Nucleus accumbens (tissue), 56 donors: Measurements from ENCODE around the gene GJB4.
A peak's percentile ranks its signal among the peaks of the same experiment; 100 is the strongest.

Experiments
- DNase-seq, 56 donors: peaks; one replicate each; lab custom pipeline; 2025; lab: John Stamatoyannopoulos, UW

GJB4 gene

DNA sequence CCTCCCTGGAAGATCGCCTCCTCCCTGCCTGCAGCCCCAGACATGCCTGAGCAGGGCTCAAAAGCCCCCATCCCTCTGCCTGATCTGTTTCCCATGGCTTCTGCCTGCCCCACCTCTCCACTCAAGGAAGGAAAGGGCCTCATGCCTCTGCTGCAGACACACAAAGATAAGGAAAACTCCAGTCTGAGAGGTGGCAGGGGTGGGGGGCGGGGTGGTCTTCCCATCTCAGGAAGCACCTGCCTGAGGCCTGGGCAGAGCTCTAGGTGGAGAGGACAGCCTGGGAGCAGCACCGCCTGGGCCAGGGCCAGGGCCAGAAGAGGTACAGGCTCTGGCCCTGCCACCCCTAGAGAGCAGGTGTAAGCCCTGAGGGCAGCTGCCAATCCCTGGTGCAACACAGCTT lies 17.4 kb downstream of the GJB4 start:
- no peak for DNase-seq

DNA sequence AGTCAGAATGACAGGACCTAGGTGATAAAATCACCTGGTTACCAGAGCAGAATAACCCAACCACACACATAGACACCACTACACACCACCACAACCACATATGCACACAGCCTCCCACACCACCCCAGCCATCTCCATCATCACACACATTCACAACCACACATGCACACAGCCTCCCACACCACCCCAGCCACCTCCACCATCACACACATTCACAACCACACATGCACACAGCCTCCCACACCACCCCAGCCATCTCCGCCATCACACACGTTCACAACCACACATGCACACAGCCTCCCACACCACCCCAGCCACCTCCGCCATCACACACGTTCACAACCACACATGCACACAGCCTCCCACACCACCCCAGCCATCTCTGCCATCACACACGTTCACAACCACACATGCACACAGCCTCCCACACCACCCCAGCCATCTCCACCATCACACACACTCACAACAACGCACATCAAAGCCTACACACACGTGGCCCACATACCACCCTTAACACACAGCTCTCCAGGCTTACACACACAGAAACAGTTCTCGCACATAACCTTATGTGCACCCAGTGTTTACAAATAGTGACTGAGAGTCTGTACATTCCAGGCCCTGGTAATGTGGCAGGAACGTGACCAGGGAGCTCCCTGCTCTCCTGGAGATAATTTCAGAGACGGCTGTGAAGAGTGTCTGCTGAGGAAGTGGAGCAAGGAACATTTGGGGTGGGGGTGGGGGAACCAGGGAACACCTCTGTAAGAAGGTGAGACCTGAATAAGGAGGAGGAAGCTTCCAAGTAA lies 18.2 kb downstream of the GJB4 start:
- no peak for DNase-seq

DNA sequence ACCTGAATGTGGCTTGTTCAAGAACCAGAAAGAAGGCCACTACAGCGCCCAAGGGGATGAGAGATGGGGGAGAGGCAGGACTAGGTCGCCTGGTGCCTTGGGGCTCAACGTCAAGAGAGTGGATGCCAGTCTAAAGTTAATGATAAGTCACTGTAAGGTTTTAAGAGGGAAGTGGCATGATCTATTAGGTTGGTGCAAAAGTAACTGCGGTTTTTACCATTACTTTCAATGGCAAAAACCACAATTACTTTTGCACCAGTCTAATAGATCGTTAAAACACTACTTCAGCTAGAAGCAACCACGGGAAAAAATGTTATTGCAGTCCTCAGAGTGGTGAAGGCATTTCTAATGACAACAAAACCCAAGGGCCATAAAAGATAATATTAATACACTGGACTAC lies 18.8 kb downstream of the GJB4 start:
- DNase-seq: no peak

DNA sequence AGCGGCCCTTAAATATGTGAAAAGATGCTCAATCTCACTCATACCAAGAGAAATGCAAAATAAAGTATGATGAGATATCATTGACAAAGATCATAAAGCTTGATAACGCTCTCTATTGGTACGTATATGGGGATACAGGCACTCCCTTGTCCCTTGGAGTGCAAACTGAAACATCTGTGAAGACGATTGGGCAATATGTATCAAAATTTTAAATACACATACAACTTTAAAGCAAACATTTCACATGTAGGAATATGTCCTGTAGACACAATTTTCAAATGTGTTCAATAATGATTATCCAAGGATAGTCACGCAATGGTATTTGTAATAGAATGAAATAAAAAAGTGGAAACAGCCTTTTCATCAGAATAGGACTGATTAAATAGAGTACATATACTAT lies 19.5 kb downstream of the GJB4 start:
- DNase-seq: no peak

DNA sequence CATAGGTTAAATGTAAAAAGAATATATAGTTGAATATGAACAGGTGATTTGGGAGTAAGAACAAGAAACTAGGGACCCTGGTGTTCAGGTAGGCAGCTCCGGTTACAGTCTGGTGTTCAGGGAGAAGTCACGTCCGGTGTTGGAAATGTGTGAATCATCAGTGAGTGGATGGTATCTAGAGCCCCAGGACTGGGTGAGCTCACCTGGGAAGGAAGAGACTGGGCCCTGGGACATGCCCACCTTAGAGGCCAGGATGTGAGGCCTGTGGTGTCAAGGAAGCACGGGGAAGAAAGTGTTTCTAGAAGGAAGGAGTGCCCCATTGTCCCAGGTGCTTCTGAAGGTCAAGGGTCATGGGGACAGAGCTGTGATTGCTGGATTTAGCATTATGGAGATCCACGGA lies 20.0 kb downstream of the GJB4 start:
- DNase-seq: no peak

DNA sequence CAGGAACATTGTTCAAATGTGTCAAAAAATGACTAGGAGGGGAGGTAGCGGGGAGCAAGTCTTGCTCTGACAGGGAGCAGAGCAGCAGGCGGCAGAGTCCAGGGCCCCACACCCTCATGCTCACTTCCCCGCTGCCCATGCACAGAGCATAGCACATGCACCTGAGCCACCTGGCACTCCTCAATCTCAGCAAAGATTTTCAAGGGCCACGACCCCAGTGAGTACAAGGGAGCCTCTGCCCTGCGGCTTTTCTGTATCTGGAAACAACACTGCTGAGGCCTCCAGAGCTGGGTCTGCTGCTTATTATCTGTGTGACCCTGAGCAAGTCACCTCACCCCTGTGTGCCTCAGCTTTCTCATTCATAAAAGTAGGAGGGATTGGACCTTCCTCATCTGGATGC lies 20.4 kb downstream of the GJB4 start:
- no peak for DNase-seq

DNA sequence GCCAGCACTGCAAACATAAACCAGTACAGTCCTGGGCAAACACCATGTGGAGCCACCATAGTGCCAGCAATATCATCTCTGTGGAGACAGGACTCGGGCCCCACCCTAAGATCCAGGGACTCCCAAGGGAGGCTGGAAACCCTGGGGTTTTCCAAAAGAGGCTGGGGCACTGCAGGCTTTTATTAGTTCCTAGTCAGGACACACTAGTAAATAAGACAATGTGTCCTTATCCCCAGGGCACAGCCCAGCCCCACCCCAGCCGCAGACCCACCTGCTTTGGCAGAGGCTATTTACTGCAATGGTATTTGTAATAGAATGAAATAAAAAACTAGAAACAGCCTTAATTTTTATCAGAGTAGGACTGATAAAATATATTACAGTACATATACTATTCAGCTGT lies 21.0 kb downstream of the GJB4 start:
- DNase-seq: no peak

DNA sequence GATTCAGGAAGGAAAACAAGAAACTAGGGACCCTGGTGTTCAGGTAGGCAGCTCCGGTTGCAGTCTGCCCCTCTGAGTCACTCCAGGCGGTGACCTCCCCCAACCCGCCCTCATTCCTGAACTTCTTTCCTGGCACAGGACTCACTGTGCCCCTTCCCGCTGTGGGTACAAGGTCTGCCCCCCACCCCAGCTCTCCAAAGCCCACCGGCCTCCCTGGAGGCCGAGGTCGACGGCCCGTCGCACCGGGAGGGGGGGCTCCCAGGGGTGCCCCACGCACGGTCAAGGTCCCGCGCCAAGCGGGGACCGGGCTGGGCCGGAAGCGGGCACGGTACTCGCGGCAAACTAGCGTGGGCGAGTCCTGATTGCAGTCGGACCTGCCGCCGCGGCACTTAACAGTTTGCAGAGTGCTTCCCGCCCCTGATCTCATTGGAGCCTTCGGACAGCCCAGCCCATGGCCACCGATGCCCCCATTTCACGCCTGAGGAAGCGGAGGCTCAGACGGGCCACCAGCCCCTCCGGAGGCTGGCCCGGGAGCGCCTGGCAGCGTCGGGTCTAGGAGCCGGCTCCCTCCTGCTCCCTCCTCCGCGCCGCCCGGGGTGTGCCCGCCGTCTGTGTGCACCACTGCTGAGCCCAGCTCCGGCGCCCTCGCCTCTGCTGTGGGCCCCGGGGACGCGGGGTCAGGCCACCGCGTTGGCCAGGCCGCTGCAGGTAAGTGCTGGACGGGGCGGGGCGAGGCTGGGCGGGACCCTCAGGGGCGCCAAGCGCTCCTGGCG lies 21.7 kb downstream of the GJB4 start, which contains the start of gene GJB3:
Gene GJB3 (plus strand): TSS at position 144 of the 773 bp plus-strand sequence. CDS start 3,549 bp downstream, outside the sequence.
- DNase-seq: no peak

DNA sequence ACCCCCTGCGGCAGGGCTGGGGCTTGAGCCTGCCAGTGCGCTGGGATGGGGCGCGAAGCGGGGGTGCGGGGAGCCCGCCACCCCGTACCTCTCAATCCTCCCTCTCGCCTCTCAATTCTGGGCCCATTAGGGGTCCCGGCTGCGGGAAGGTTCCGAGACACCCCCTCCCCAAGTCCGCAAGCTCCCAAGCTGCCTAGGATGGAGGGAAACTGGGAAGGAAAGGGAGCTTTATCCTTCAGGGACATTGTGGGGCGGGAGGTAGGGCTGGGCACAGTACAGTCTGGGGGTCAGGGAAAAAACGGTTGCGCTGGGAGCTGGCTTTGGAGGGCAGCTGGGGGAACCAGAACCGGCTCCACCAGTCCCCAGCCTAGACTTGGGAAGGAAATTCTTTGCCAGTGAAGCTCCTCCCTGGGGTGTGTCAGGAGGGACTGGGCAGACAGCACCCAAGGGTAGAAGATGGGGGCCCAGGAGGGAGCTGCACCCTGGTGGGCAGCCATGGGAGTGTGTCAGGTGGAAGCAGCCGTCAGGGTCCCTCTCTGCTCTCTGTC lies 22.4 kb downstream of the GJB4 start:
- DNase-seq: no peak

DNA sequence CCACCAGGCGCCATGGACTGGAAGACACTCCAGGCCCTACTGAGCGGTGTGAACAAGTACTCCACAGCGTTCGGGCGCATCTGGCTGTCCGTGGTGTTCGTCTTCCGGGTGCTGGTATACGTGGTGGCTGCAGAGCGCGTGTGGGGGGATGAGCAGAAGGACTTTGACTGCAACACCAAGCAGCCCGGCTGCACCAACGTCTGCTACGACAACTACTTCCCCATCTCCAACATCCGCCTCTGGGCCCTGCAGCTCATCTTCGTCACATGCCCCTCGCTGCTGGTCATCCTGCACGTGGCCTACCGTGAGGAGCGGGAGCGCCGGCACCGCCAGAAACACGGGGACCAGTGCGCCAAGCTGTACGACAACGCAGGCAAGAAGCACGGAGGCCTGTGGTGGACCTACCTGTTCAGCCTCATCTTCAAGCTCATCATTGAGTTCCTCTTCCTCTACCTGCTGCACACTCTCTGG lies 25.2 kb downstream of the GJB4 start:
- DNase-seq: no peak

DNA sequence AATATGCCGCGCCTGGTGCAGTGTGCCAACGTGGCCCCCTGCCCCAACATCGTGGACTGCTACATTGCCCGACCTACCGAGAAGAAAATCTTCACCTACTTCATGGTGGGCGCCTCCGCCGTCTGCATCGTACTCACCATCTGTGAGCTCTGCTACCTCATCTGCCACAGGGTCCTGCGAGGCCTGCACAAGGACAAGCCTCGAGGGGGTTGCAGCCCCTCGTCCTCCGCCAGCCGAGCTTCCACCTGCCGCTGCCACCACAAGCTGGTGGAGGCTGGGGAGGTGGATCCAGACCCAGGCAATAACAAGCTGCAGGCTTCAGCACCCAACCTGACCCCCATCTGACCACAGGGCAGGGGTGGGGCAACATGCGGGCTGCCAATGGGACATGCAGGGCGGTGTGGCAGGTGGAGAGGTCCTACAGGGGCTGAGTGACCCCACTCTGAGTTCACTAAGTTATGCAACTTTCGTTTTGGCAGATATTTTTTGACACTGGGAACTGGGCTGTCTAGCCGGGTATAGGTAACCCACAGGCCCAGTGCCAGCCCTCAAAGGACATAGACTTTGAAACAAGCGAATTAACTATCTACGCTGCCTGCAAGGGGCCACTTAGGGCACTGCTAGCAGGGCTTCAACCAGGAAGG lies 25.8 kb downstream of the GJB4 start:
- DNase-seq: no peak

DNA sequence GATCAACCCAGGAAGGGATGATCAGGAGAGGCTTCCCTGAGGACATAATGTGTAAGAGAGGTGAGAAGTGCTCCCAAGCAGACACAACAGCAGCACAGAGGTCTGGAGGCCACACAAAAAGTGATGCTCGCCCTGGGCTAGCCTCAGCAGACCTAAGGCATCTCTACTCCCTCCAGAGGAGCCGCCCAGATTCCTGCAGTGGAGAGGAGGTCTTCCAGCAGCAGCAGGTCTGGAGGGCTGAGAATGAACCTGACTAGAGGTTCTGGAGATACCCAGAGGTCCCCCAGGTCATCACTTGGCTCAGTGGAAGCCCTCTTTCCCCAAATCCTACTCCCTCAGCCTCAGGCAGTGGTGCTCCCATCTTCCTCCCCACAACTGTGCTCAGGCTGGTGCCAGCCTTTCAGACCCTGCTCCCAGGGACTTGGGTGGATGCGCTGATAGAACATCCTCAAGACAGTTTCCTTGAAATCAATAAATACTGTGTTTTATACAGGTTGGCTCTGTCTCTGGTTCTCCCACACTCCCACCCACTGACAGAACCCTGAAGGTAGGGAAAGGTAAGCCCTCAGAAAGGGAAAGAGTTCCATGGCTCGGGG lies 26.4 kb downstream of the GJB4 start:
- peak in 1 of 56 donors; percentile 52 for DNase-seq

DNA sequence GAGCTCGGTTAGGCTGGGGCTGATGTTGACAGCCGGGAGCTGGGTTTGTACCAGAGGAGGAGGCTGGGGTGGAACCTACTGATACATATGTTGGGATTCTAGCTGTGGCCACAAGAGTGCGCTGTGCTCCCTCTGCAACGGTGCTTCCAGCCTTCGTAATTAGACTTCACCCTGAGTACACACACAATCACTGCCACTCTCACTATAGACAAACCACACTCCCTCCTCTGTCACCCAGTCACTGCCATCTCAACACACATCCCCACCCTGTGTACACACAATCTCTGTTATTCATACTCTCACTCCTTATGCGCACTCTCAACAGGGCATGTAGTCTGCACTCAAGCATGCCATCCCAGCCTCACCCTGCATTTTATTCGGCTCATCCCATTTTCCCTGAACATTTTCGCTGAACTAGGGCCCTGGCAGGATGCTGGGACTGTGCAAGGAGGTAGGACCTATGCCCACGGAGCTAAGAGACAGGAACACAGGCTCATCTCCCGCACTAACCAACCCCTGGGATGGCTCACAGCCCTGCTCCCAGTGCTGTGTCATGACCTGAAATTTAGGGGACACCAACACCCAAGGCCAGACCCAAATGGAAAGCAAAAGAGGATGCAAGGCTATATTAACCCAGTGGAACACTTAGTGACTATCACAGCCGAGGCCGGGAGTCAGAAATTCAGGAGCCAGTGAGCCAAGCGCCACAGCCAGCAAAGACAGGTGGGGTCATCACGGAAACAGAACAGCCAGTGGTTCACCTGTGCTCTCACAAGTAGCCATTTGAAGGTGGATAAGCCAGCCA lies 27.2 kb downstream of the GJB4 start:
- peak in 53 of 56 donors; percentile 3 to 89 (median 60) for DNase-seq

DNA sequence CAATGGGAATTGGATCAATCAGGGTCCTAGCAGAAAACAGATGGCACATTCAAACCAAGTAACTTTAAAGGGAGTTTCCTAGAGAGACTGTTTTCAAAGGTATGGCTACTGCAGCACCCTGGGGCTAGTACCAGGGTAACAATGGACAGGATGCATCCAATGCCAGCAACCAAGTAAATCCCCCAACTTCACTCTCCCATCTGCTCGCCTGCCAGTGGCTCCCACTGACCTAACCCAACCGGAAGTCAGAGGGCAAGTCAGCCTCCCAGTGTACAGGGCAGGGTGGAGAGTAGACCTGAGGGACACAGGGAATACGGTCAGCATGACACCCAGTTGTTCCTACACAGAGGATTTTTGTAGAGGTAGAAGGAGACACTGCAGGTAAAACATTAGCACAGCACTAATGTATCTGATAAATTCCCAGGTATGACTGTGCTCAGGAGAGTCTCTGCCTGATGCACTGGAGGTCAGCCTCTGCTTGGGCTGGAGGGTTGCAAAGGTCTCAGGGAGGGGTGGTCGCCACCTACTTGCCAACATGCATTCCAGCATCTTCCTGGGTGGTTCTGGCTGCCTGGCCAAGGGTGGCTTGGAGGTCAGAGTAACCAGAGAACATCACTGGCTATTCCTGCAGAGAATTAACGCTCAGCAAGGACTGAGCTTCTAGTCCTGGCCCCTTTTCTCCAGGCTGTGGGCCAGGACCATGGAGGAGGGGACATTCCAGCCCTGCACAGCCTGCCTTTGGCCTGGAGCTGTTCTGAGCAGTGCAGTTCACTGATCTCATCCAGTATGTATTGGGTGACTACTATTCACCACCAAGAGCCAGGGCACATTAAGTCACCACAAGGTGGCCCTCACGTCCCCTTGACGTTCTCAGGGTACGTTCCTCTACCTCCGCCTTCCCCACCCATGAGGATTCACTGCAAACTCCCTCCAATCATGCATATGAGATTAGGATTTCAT lies 28.2 kb downstream of the GJB4 start:
- no peak for DNase-seq

DNA sequence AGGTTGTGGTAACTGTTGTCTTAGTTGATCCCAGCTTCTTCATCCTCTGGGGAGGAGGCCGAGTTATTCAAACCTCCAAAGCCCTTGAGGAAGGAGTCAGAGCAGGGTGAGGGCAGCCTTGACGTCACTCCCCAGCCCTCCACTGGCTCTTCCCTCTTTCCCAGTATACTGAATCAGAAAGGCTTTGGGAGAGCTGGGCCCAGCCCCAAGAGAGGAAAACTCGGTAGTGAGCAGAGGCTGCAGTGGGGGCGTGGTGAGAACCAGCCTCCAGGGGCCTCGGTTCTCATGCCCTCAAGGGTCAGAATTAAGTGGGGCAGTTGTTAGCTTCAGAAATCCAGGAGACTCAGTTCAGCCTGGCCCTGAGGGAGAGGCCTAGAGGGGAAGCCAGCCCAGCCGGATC lies 31.4 kb downstream of the GJB4 start:
- no peak for DNase-seq

DNA sequence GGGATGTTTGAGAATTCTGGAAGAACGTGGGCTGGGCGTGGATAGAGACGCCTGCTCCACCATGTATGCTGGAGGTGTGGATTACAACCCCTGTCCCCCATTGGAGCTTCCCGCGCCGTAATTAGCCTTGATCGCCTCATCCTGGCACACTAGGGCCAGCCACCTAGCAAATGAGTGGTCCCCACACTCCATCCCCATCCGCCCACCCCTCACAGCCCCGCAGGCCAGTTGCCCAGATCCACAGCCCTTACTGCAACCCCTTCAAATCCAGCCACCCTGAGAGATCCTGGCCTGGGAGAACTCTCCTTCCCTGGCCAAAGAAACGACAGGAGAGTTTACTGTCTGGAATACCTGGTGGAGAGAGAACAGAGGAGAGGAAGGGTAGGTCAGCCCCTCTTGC lies 32.9 kb downstream of the GJB4 start:
- no peak for DNase-seq

DNA sequence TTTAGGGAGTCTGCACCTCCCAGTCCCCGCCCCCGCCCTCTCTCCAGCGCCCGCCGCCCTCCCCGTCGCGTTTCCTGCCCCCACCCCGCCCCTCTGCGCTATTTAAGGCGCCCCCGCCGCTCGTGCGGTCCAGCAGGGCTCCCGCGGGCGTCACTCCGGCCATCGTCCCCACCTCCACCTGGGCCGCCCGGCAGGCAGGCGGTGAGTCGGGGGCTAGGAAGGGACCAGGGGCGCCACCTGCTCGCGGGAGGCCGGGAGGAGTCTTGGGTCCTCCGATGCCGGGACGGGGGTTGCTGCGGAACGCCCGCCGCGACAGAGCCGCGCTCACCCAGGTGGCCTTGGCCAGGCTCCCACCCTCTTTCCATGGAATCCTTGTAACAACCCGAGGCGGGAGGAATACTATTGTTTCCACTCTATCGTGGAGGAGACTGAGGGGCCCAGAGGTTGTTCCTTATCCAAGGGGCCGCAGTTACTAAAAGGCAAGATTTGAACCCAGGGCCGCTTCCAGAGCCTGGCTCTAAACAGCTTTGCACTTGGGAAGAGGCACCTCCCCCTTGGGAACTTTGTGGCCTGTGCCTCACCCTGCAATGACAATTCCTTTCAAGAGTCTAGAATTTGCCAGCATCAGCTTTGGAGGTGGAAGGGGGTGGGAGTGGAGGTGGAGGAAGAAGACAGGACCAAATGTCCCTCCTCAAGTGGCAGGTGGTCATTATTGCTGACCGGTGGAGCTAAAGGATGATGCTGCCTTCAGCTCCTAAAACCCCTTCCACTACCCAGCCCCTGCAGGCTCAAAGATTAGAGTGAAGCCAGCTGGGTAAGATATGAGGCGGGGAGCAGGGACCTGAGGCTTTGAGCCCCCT lies 33.6 kb downstream of the GJB4 start, which contains the start of gene GJA4:
Gene GJA4 (plus strand): TSS at position 132 of the 860 bp plus-strand sequence. CDS start 1,215 bp downstream, outside the sequence.
- DNase-seq: no peak
